SK-N-SH (cell line): Measurements from ENCODE around the gene FAH.

Experiments
- EP300 ChIP-seq, 2 experiments: IDR thresholded peaks; 2 replicates each; pipeline versions ENCODE4 v1.4.0 to v1.6.1; 2012; ENCODE audit warnings: borderline replicate concordance in 1 of 2, low read depth in 1 of 2, low read length in 1 of 2
- TAF1 ChIP-seq: IDR thresholded peaks from 2 replicates; pipeline ENCODE4 v1.6.1; 2012; ENCODE audit warnings: low read depth, mild to moderate bottlenecking, low read length, moderate library complexity, borderline replicate concordance
- TF ChIP-seq, protein P1 (sequence below): fragments of 200-600 bp; sonication (generic); IDR thresholded peaks from 2 replicates; pipeline ENCODE4 v1.6.1; 2017; ENCODE audit warnings: antibody characterized with exemption, mild to moderate bottlenecking, moderate library complexity
- TF ChIP-seq, protein P2 (sequence below): IDR thresholded peaks from 2 replicates; pipeline ENCODE4 v1.6.1; 2012; ENCODE audit warnings: mild to moderate bottlenecking, low read depth, low read length, moderate library complexity

GRCh38 chr15:80191897-80192595 lies 39.2 kb downstream of the FAH start:
- TF ChIP-seq, protein P1, sequence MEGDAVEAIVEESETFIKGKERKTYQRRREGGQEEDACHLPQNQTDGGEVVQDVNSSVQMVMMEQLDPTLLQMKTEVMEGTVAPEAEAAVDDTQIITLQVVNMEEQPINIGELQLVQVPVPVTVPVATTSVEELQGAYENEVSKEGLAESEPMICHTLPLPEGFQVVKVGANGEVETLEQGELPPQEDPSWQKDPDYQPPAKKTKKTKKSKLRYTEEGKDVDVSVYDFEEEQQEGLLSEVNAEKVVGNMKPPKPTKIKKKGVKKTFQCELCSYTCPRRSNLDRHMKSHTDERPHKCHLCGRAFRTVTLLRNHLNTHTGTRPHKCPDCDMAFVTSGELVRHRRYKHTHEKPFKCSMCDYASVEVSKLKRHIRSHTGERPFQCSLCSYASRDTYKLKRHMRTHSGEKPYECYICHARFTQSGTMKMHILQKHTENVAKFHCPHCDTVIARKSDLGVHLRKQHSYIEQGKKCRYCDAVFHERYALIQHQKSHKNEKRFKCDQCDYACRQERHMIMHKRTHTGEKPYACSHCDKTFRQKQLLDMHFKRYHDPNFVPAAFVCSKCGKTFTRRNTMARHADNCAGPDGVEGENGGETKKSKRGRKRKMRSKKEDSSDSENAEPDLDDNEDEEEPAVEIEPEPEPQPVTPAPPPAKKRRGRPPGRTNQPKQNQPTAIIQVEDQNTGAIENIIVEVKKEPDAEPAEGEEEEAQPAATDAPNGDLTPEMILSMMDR, result no peak
- TF ChIP-seq, protein P2, sequence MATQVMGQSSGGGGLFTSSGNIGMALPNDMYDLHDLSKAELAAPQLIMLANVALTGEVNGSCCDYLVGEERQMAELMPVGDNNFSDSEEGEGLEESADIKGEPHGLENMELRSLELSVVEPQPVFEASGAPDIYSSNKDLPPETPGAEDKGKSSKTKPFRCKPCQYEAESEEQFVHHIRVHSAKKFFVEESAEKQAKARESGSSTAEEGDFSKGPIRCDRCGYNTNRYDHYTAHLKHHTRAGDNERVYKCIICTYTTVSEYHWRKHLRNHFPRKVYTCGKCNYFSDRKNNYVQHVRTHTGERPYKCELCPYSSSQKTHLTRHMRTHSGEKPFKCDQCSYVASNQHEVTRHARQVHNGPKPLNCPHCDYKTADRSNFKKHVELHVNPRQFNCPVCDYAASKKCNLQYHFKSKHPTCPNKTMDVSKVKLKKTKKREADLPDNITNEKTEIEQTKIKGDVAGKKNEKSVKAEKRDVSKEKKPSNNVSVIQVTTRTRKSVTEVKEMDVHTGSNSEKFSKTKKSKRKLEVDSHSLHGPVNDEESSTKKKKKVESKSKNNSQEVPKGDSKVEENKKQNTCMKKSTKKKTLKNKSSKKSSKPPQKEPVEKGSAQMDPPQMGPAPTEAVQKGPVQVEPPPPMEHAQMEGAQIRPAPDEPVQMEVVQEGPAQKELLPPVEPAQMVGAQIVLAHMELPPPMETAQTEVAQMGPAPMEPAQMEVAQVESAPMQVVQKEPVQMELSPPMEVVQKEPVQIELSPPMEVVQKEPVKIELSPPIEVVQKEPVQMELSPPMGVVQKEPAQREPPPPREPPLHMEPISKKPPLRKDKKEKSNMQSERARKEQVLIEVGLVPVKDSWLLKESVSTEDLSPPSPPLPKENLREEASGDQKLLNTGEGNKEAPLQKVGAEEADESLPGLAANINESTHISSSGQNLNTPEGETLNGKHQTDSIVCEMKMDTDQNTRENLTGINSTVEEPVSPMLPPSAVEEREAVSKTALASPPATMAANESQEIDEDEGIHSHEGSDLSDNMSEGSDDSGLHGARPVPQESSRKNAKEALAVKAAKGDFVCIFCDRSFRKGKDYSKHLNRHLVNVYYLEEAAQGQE, result no peak
- TF ChIP-seq EP300 (IDR thresholded peaks at IDR 0.05; ENCODE audit: borderline replicate concordance in 1 of 2, low read depth in 1 of 2, low read length in 1 of 2), result no peak
- TF ChIP-seq TAF1, result no peak
